Mucosa of descending colon (tissue), 3 donors: Measurements from ENCODE around the gene MBNL1. TPM values are rescaled to one million over a fixed set of nuclear protein-coding genes. Genes with fewer than 3 reads are reported as not detected.
"Not testable (repeated sequence)": the region's sequence is repeated elsewhere in the genome, so short reads cannot be mapped to it uniquely, and the experiment has no call there.

Experiments
- ATAC-seq: fragments of 200-7000 bp; cut with Tn5 transposase; one replicate; pipeline ENCODE4 v1.9.1; 2020; ENCODE audit warnings: mild to moderate bottlenecking, moderate library complexity
- DNase-seq, 3 donors: peaks; one replicate each; pipeline ENCODE4 v3.0.0-alpha.2; 2020
- H3K36me3 ChIP-seq: fragments of 200-600 bp; one replicate; pipeline ENCODE4 v1.8.0; 2021; ENCODE audit warnings: low read depth, mild to moderate bottlenecking
- H3K4me1 ChIP-seq: fragments of 200-600 bp; one replicate; pipeline ENCODE4 v1.8.0; 2021; ENCODE audit warnings: low read depth, mild to moderate bottlenecking
- H3K4me3 ChIP-seq: fragments of 200-600 bp; one replicate; pipeline ENCODE4 v1.8.0; 2021; ENCODE audit warnings: mild to moderate bottlenecking
- H3K9me3 ChIP-seq: fragments of 200-600 bp; one replicate; pipeline ENCODE4 v1.8.0; 2021; ENCODE audit warnings: mild to moderate bottlenecking
- CTCF ChIP-seq: fragments of 200-600 bp; IDR thresholded peaks from one replicate; pipeline ENCODE4 v1.8.0; 2022; ENCODE audit warnings: antibody characterized with exemption, mild to moderate bottlenecking
- intact Hi-C, 2 donors: fragments of 100-400 bp; cut with DNase I in 1 of 2; cut with micrococcal nuclease in 1 of 2; formaldehyde crosslinking; loops; one replicate each; pipeline versions ENCODE4 v1.11.0 to v1.11.1; 2022; cut with DNase I, micrococcal nuclease
- total RNA-seq, 3 donors: library from RNA; stranded (reverse); fragmentation: NEBNext Ultra II Directional in 2 of 3; extraction: Animal tissue kit (Norgen Biotek cat#: 25700) in 2 of 3; gene quantifications; one replicate each; pipeline versions ENCODE4 v1.2.1 to v1.2.4, GENCODE V29; 2021 to 2023
- donor health status: DM: no; HTN: no; CAD: no; lungs with moderate emphysema.
- donor health status: DM: no; HTN: no; CAD: no.
- donor health status: DM: no; HTN: yes; CAD: no.

MBNL1 gene
- total RNA-seq, 3 donors from 2014 or later = 184 to 381 (median 215) TPM

- H3K9me3 ChIP-seq = no peaks in the 10 kb centered on the region
- DNase-seq (no peak), ATAC-seq (no peak)
- no peaks in the 10 kb centered on the region for H3K36me3 ChIP-seq
- intact Hi-C loops = no loop called here
- no peak overlapping the region for H3K4me3 ChIP-seq
- TF ChIP-seq CTCF = no peak
- no peaks in the 10 kb centered on the region for H3K4me1 ChIP-seq
Measured at GRCh38 chr3:152421162-152421561, 152.4 kb downstream of the MBNL1 start.

- intact Hi-C loops = no loop called here
- TF ChIP-seq CTCF = no peak
Measured at GRCh38 chr3:152426393-152426792, 157.7 kb downstream of the MBNL1 start.

GRCh38 chr3:152428577-152428976 lies 159.8 kb downstream of the MBNL1 start:
- Histone ChIP-seq H3K36me3 (no peaks in the 10 kb centered on the region), H3K4me1 (no peaks in the 10 kb centered on the region), H3K4me3 (no peak overlapping the region), H3K9me3 (no peaks in the 10 kb centered on the region)
- no peak for DNase-seq
- intact Hi-C loops = no loop called here
- no peak for ATAC-seq
- TF ChIP-seq CTCF = no peak

More at GRCh38 chr3:152426393-152426792, 157.7 kb downstream of the MBNL1 start:
- H3K36me3 ChIP-seq = no peaks in the 10 kb centered on the region
- no peak overlapping the region for H3K4me3 ChIP-seq
- ATAC-seq = no peak
- no peaks in the 10 kb centered on the region for H3K9me3 ChIP-seq
- no peaks in the 10 kb centered on the region for H3K4me1 ChIP-seq
- no peak for DNase-seq

- intact Hi-C loops = no loop called here
- DNase-seq (no peak), ATAC-seq (no peak)
- no peak for TF ChIP-seq CTCF
- no peak overlapping the region for H3K4me3 ChIP-seq
- no peaks in the 10 kb centered on the region for H3K4me1 ChIP-seq
- no peaks in the 10 kb centered on the region for H3K36me3 ChIP-seq
- H3K9me3 ChIP-seq = peaks cover 3% of the 10 kb centered on the region
Measured at GRCh38 chr3:152430223-152431002, 161.7 kb downstream of the MBNL1 start.

GRCh38 chr3:152434142-152434541 lies 165.4 kb downstream of the MBNL1 start:
- ATAC-seq = no peak
- intact Hi-C loops = no loop called here
- peaks cover 6% of the 10 kb centered on the region for H3K4me1 ChIP-seq

GRCh38 chr3:152435210-152435609 lies 166.5 kb downstream of the MBNL1 start:
- intact Hi-C loops, H3K4me1 ChIP-seq, ATAC-seq: not testable (repeated sequence)

More at GRCh38 chr3:152434142-152434541, 165.4 kb downstream of the MBNL1 start:
- no peak for TF ChIP-seq CTCF
- no peak for DNase-seq
- H3K9me3 ChIP-seq = peaks cover 3% of the 10 kb centered on the region
- H3K36me3 ChIP-seq = no peaks in the 10 kb centered on the region
- H3K4me3 ChIP-seq = no peak overlapping the region

More at GRCh38 chr3:152435210-152435609, 166.5 kb downstream of the MBNL1 start:
- DNase-seq, H3K36me3 ChIP-seq, H3K9me3 ChIP-seq, H3K4me3 ChIP-seq: not testable (repeated sequence)
